Stomach smooth muscle (tissue), 2 donors: ENCODE results near the gene CDH4.

ENCODE experiments used
- H3K27ac ChIP-seq: one replicate; pipeline ENCODE4 v1.7.0; 2013; ENCODE audit warnings: mild to moderate bottlenecking, low read length, inconsistent platforms
- H3K27me3 ChIP-seq, 2 donors: one replicate each; pipeline ENCODE4 v1.7.0; 2013; ENCODE audit warnings: low read length in 2 of 2; ENCODE audit not compliant: insufficient read depth in 2 of 2, control insufficient read depth in 1 of 2
- H3K36me3 ChIP-seq, 2 donors: one replicate each; pipeline ENCODE4 v1.7.0; 2013; ENCODE audit warnings: low read length in 2 of 2; ENCODE audit not compliant: control insufficient read depth in 2 of 2, insufficient read depth in 2 of 2
- H3K4me1 ChIP-seq: one replicate; pipeline ENCODE4 v1.7.0; 2013; ENCODE audit warnings: low read length; ENCODE audit not compliant: control insufficient read depth, insufficient read depth
- H3K4me3 ChIP-seq, 2 donors: one replicate each; pipeline ENCODE4 v1.7.0; 2013; ENCODE audit warnings: low read length in 2 of 2
- H3K9ac ChIP-seq, 2 donors: one replicate each; pipeline ENCODE4 v1.7.0; 2013; ENCODE audit warnings: low read length in 2 of 2, mild to moderate bottlenecking in 1 of 2
- H3K9me3 ChIP-seq, 2 donors: one replicate each; pipeline ENCODE4 v1.7.0; 2013; ENCODE audit warnings: low read length in 2 of 2; ENCODE audit not compliant: control insufficient read depth in 2 of 2
- donor health status: healthy.
- donor health status: Pancreatic carcinoma.

The CDH4 gene

DNA sequence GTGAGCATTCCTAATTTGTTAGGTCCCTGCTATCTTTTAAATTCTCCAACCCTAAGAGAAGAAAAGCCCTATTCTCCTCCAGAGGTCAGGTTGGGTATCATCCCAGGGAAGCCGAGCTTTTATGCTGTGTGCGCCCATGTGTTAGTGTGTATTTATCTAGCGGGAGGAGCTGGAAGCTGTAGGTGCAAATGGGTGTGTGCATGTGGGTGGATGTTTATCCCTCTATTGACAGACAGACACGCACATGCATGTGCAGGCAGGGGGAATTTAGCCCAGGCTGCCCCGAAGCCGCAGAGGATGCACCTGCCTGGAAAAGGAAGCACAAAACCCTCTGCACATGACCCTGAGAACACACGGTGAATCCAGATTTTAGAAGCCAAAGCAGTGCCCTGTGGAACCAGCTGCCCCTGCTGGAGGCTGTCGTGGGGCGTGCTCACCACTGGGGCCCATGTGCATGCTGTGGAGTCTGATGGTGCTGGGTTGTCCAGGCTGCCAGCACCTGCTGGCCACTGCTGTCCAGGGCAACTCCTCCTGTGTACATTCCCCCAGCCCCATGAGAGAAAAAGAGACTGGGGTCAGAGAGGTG, 416.1 kb downstream of the CDH4 start:
- Histone ChIP-seq H3K27ac (no peak overlapping the region), H3K4me1 (no peaks in the 10 kb centered on the region), H3K9ac (no peak overlapping the region), H3K9me3 (no peaks in the 10 kb centered on the region), H3K36me3 (no peaks in the 10 kb centered on the region), H3K27me3 (peaks cover 0 to 4% of the 10 kb centered on the region in 2 donors), H3K4me3 (no peak overlapping the region)

GRCh38 chr20:61668771-61669503, 416.9 kb downstream of the CDH4 start:
- no peaks in the 10 kb centered on the region for H3K4me1 ChIP-seq
- no peak overlapping the region for H3K4me3 ChIP-seq
- no peaks in the 10 kb centered on the region for H3K9me3 ChIP-seq
- H3K36me3 ChIP-seq, result no peaks in the 10 kb centered on the region
- no peak overlapping the region for H3K9ac ChIP-seq
- H3K27me3 ChIP-seq, result peaks cover 0 to 4% of the 10 kb centered on the region in 2 donors
- H3K27ac ChIP-seq, result no peak overlapping the region

DNA sequence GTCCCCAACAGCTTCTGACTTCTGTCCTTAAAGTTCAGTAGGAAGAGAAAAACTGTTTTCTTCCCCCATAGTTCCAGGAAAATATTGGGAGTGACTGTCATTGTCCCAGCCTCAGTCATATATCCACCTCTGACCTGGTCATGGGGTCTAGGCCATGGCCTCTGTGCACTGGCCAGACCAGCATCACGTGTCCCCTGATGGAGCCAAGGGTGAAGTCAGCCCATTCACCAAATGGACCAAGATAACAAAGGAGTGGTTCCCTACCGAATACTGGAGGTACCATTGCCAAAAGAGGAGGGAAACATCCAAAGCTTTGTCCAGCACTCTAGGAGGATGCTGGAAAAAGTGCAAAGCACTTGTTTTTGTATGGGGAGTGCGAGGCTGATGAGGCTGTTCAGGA, 418.2 kb downstream of the CDH4 start:
- Histone ChIP-seq H3K27me3 (peaks cover 4 to 5% of the 10 kb centered on the region in 2 donors), H3K36me3 (no peaks in the 10 kb centered on the region), H3K9ac (no peak overlapping the region), H3K4me3 (no peak overlapping the region), H3K9me3 (no peaks in the 10 kb centered on the region), H3K27ac (no peak overlapping the region), H3K4me1 (no peaks in the 10 kb centered on the region)

GRCh38 chr20:61671559-61671958, 419.5 kb downstream of the CDH4 start:
- no peaks in the 10 kb centered on the region for H3K9me3 ChIP-seq
- H3K4me3 ChIP-seq, result no peak overlapping the region
- H3K4me1 ChIP-seq, result no peaks in the 10 kb centered on the region
- peaks cover 0 to 5% of the 10 kb centered on the region in 2 donors for H3K27me3 ChIP-seq
- H3K36me3 ChIP-seq, result no peaks in the 10 kb centered on the region
- no peak overlapping the region for H3K27ac ChIP-seq
- H3K9ac ChIP-seq, result no peak overlapping the region

DNA sequence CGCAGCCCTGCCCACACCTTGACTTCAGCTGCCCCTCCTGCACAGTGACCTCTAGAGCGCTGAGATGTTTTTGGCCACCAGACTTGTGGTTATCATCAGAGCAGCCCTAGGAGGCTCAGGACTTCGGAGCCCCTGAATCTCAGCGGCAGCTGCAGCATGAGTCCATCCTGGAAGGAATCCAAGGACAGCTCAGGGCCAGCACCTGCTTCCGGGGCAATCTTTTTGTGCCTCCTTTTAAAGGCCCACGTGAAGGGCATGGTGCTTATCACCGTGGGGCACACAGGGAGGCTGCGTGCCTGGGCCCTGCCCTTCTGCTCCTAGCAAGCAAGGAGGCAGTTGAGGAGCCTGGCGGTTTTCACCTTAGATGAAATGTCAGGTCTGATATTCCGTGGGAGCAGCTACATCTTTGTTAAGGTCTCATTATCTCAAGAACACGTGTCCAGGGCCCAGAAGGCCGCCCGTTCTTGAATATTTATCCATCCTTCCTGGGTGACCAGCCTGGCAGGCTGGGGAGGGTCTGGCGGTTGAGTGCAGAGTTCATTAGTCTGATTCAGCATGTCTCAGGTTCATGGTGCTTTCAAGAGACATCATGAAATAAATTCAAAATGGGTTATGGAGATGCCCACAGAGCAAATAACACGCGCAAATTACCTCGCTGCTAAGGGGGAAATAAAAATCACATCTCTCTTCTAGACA, 421.2 kb downstream of the CDH4 start:
- Histone ChIP-seq H3K4me1 (no peaks in the 10 kb centered on the region), H3K27ac (no peak overlapping the region), H3K9me3 (no peaks in the 10 kb centered on the region), H3K4me3 (no peak overlapping the region), H3K27me3 (peaks cover 3 to 5% of the 10 kb centered on the region in 2 donors), H3K36me3 (no peaks in the 10 kb centered on the region), H3K9ac (no peak overlapping the region)

DNA sequence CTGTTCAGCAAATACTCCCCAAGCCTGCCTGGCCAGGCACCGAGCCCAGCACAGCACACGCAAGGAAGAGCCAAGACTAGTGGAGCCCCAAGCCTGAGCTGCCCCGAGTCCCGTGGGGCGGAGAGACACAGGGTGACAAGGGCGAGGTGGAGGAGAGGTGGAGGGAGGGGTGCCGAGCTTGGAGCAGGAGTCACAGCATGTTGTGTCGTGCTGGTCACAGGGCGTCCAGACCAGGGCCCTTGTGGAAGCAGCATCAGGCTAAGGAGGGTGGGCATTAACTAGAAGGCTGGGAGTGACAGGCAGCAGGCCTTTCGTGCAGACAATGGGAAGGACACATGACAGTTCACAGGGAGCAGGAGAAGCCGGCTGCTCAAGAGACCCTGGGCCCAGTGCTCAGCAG, 422.1 kb downstream of the CDH4 start:
- Histone ChIP-seq H3K4me3 (no peak overlapping the region), H3K36me3 (no peaks in the 10 kb centered on the region), H3K27ac (no peak overlapping the region), H3K27me3 (peaks cover 3 to 5% of the 10 kb centered on the region in 2 donors), H3K4me1 (no peaks in the 10 kb centered on the region), H3K9me3 (no peaks in the 10 kb centered on the region), H3K9ac (no peak overlapping the region)

- Histone ChIP-seq H3K4me1 (no peaks in the 10 kb centered on the region), H3K27ac (no peak overlapping the region), H3K9ac (no peak overlapping the region), H3K4me3 (no peak overlapping the region), H3K9me3 (no peaks in the 10 kb centered on the region), H3K36me3 (no peaks in the 10 kb centered on the region), H3K27me3 (peaks cover 3 to 5% of the 10 kb centered on the region in 2 donors)
Observed at GRCh38 chr20:61674688-61675087, 422.6 kb downstream of the CDH4 start.

DNA sequence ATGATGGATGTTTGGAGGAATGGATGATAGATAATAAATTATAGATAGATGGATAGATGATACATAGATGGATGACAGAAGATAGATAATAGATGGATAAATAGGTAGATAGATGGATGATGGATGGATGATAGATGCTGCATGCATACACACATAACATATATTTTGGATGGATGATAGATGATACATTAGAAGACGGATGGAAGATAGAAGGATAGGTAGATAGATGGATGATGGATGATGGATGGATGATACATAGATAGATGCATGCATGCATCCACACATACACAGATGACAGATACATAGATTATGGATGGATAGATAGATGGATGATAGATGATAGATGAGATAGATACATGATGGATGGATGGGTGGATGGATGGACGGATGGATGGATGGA, 425.9 kb downstream of the CDH4 start:
- Histone ChIP-seq H3K9me3 (no peaks in the 10 kb centered on the region), H3K4me3 (no peak overlapping the region), H3K27ac (no peak overlapping the region), H3K4me1 (peaks cover 2% of the 10 kb centered on the region), H3K27me3 (peaks cover 3 to 5% of the 10 kb centered on the region in 2 donors), H3K36me3 (no peaks in the 10 kb centered on the region), H3K9ac (no peak overlapping the region)

DNA sequence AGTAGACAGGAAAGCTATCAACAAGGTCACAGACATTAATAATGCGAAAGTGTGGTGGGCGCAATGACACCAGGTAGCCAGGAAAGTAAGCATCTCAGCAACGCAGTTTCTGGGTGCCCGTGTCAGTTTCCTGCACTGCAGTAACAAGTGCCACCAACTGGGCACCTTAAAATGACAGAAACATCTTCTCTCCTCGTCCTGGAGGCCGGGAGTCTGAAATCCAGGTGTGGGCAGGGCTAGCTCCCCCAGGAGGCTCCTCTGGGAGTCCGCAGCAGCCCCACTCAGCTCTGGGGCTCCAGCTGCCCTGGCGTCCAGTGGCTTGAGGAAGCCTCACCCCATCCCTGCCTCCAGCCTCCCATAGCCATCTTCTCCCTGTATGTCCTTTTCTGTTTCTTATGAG, 426.4 kb downstream of the CDH4 start:
- H3K4me1 ChIP-seq, result peaks cover 2% of the 10 kb centered on the region
- H3K9ac ChIP-seq, result no peak overlapping the region
- no peak overlapping the region for H3K27ac ChIP-seq
- H3K36me3 ChIP-seq, result no peaks in the 10 kb centered on the region
- peaks cover 4 to 5% of the 10 kb centered on the region in 2 donors for H3K27me3 ChIP-seq
- H3K9me3 ChIP-seq, result no peaks in the 10 kb centered on the region
- no peak overlapping the region for H3K4me3 ChIP-seq

DNA sequence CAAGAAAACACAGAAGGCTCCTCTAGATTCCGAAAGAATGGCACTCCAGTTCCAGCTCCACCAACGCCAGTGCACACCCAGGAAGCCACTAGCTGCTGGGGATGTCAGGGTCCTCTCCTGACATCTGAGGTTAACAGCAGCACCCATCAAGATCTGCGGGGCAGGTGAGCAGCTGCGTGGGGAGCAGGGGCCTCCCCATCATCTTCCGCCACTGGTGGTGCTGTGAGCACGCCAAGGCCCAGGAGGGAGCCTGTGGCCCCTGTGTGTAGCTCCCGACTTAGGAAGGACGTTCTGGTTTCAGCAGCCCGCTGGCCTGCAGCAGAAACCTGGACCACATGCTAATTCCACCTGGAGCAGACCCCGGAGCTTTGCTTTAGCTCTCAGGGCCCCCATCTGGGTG, 427.4 kb downstream of the CDH4 start:
- Histone ChIP-seq H3K36me3 (no peaks in the 10 kb centered on the region), H3K4me1 (peaks cover 2% of the 10 kb centered on the region), H3K27ac (no peak overlapping the region), H3K9me3 (no peaks in the 10 kb centered on the region), H3K9ac (no peak overlapping the region), H3K27me3 (peaks cover 4 to 10% of the 10 kb centered on the region in 2 donors), H3K4me3 (no peak overlapping the region)

- Histone ChIP-seq H3K27me3 (peaks cover 4 to 10% of the 10 kb centered on the region in 2 donors), H3K27ac (no peak overlapping the region), H3K36me3 (no peaks in the 10 kb centered on the region), H3K9me3 (no peaks in the 10 kb centered on the region), H3K9ac (no peak overlapping the region), H3K4me3 (no peak overlapping the region), H3K4me1 (peaks cover 2% of the 10 kb centered on the region)
Observed at GRCh38 chr20:61680096-61680495, 428.0 kb downstream of the CDH4 start.
